Activated T-helper 17 cell treated with anti-CD3 and anti-CD28 coated beads, Interleukin-2, amount 50 U/mL, for 72 hours (primary cell): ENCODE measurements around the gene HCRT. TPM values are rescaled to one million over a fixed set of nuclear protein-coding genes. Genes with fewer than 3 reads are reported as not detected.
A peak's percentile ranks its signal among the peaks of the same experiment; 100 is the strongest.
"Not testable (repeated sequence)": the region's sequence is repeated elsewhere in the genome, so short reads cannot be mapped to it uniquely, and the experiment has no call there.

Experiments
- ATAC-seq: fragments of 150-1000 bp; cut with Tn5 transposase; replicated peaks from 2 replicates; pipeline ENCODE4 v1.10.0; 2021; ENCODE audit warnings: mild to moderate bottlenecking, moderate library complexity
- H3K27ac Mint-ChIP-seq: one replicate; pipeline ENCODE4 v1.8.0; 2022; ENCODE audit warnings: mixed read lengths
- H3K27me3 Mint-ChIP-seq: one replicate; pipeline ENCODE4 v1.8.0; 2022; ENCODE audit warnings: mixed read lengths
- H3K36me3 Mint-ChIP-seq: one replicate; pipeline ENCODE4 v1.8.0; 2022; ENCODE audit warnings: low read depth, mild to moderate bottlenecking, mixed read lengths
- H3K4me1 Mint-ChIP-seq: one replicate; pipeline ENCODE4 v1.8.0; 2022; ENCODE audit warnings: mixed read lengths
- H3K4me3 Mint-ChIP-seq: one replicate; pipeline ENCODE4 v1.8.0; 2022; ENCODE audit warnings: mild to moderate bottlenecking, mixed read lengths
- H3K9me3 Mint-ChIP-seq: one replicate; pipeline ENCODE4 v1.8.0; 2022; ENCODE audit warnings: mixed read lengths
- total RNA-seq, 2 donors: library from RNA; stranded (reverse); gene quantifications; one replicate each; pipeline ENCODE4 v1.2.3, GENCODE V29; 2022

HCRT gene
- not detected for total RNA-seq

- no peaks in the 10 kb centered on the region for H3K36me3 Mint-ChIP-seq
- H3K4me3 Mint-ChIP-seq, result peak within 1 kb of the TSS; percentile 85
- no peaks in the 10 kb centered on the region for H3K9me3 Mint-ChIP-seq
- H3K4me1 Mint-ChIP-seq, result peaks cover 11% of the 10 kb centered on the region
- H3K27ac Mint-ChIP-seq, result peak within 1 kb of the TSS; percentile 82
- ATAC-seq, result no peak
- no peaks in the 10 kb centered on the region for H3K27me3 Mint-ChIP-seq
These were observed at the start of gene HCRT for GRCh38 chr17:42184713-42185620. Gene HCRT (minus strand): TSS chr17:42185452. CDS start chr17:42185365, 87 bp downstream.

- Mint-ChIP-seq H3K4me1 (peaks cover 13% of the 10 kb centered on the region), H3K36me3 (peaks cover 69% of the 10 kb centered on the region), H3K4me3 (no peak overlapping the region), H3K9me3 (no peaks in the 10 kb centered on the region), H3K27me3 (no peaks in the 10 kb centered on the region), H3K27ac (peak overlapping the region; percentile 43)
- ATAC-seq, result no peak
These were observed 48.7 kb upstream of the HCRT start for GRCh38 chr17:42233994-42234393.

GRCh38 chr17:42233156-42233555, 47.9 kb upstream of the HCRT start:
- Mint-ChIP-seq H3K4me3 (no peak overlapping the region), H3K36me3 (peaks cover 71% of the 10 kb centered on the region), H3K4me1 (peaks cover 16% of the 10 kb centered on the region), H3K27ac (no peak overlapping the region), H3K9me3 (no peaks in the 10 kb centered on the region), H3K27me3 (no peaks in the 10 kb centered on the region)
- ATAC-seq, result no peak

- Mint-ChIP-seq H3K4me1 (peaks cover 9% of the 10 kb centered on the region), H3K36me3 (peaks cover 93% of the 10 kb centered on the region), H3K27ac (peak overlapping the region; percentile 8), H3K4me3 (no peak overlapping the region), H3K27me3 (no peaks in the 10 kb centered on the region), H3K9me3 (no peaks in the 10 kb centered on the region)
- peak; percentile 83 for ATAC-seq
These were observed 45.0 kb upstream of the HCRT start for GRCh38 chr17:42230225-42230624.

GRCh38 chr17:42227849-42228700, 42.8 kb upstream of the HCRT start:
- H3K27ac Mint-ChIP-seq, result peak overlapping the region; percentile 23
- peak; percentile 16 for ATAC-seq
- no peaks in the 10 kb centered on the region for H3K27me3 Mint-ChIP-seq
- no peaks in the 10 kb centered on the region for H3K9me3 Mint-ChIP-seq
- H3K4me3 Mint-ChIP-seq, result peak overlapping the region; percentile 2
- H3K4me1 Mint-ChIP-seq, result peaks cover 6% of the 10 kb centered on the region
- peaks cover 97% of the 10 kb centered on the region for H3K36me3 Mint-ChIP-seq

GRCh38 chr17:42225646-42226045, 40.4 kb upstream of the HCRT start:
- Mint-ChIP-seq H3K9me3 (no peaks in the 10 kb centered on the region), H3K4me3 (no peak overlapping the region), H3K36me3 (peaks cover 99% of the 10 kb centered on the region), H3K27ac (no peak overlapping the region), H3K27me3 (no peaks in the 10 kb centered on the region), H3K4me1 (peaks cover 11% of the 10 kb centered on the region)
- ATAC-seq, result no peak

- Mint-ChIP-seq H3K27ac (peak overlapping the region; percentile 59), H3K27me3 (no peaks in the 10 kb centered on the region), H3K4me1 (peaks cover 11% of the 10 kb centered on the region), H3K9me3 (no peaks in the 10 kb centered on the region), H3K36me3 (peaks cover 96% of the 10 kb centered on the region), H3K4me3 (no peak overlapping the region)
- no peak for ATAC-seq
These were observed 39.4 kb upstream of the HCRT start for GRCh38 chr17:42224651-42225050.

GRCh38 chr17:42221886-42222745, 36.9 kb upstream of the HCRT start:
- H3K4me3 Mint-ChIP-seq, result no peak overlapping the region
- H3K4me1 Mint-ChIP-seq, result peaks cover 5% of the 10 kb centered on the region
- H3K9me3 Mint-ChIP-seq, result no peaks in the 10 kb centered on the region
- H3K27ac Mint-ChIP-seq, result peak overlapping the region; percentile 84
- ATAC-seq, result peak; percentile 86
- no peaks in the 10 kb centered on the region for H3K27me3 Mint-ChIP-seq
- H3K36me3 Mint-ChIP-seq, result peaks cover 89% of the 10 kb centered on the region

GRCh38 chr17:42219280-42219679, 34.0 kb upstream of the HCRT start:
- H3K9me3 Mint-ChIP-seq, H3K4me3 Mint-ChIP-seq, H3K27me3 Mint-ChIP-seq, H3K4me1 Mint-ChIP-seq, H3K27ac Mint-ChIP-seq, ATAC-seq: not testable (repeated sequence)
- H3K36me3 Mint-ChIP-seq, result peaks cover 89% of the 10 kb centered on the region

- no peak overlapping the region for H3K27ac Mint-ChIP-seq
- H3K36me3 Mint-ChIP-seq, result peaks cover 96% of the 10 kb centered on the region
- H3K4me3 Mint-ChIP-seq, result no peak overlapping the region
- no peaks in the 10 kb centered on the region for H3K27me3 Mint-ChIP-seq
- H3K4me1 Mint-ChIP-seq, result no peaks in the 10 kb centered on the region
- H3K9me3 Mint-ChIP-seq, result no peaks in the 10 kb centered on the region
- ATAC-seq, result no peak
These were observed 28.9 kb upstream of the HCRT start for GRCh38 chr17:42214156-42214555.

- H3K36me3 Mint-ChIP-seq, result peaks cover 99% of the 10 kb centered on the region
- H3K27ac Mint-ChIP-seq, result no peak overlapping the region
- H3K4me1 Mint-ChIP-seq, result no peaks in the 10 kb centered on the region
- H3K4me3 Mint-ChIP-seq, result no peak overlapping the region
- no peaks in the 10 kb centered on the region for H3K27me3 Mint-ChIP-seq
- H3K9me3 Mint-ChIP-seq, result no peaks in the 10 kb centered on the region
- no peak for ATAC-seq
These were observed 27.1 kb upstream of the HCRT start for GRCh38 chr17:42212382-42212781.

GRCh38 chr17:42211921-42212341, 26.7 kb upstream of the HCRT start:
- not testable (repeated sequence) for H3K27me3 Mint-ChIP-seq, H3K9me3 Mint-ChIP-seq, ATAC-seq, H3K4me1 Mint-ChIP-seq, H3K4me3 Mint-ChIP-seq, H3K27ac Mint-ChIP-seq
- H3K36me3 Mint-ChIP-seq, result peaks cover 99% of the 10 kb centered on the region

- no peaks in the 10 kb centered on the region for H3K9me3 Mint-ChIP-seq
- no peak overlapping the region for H3K4me3 Mint-ChIP-seq
- ATAC-seq, result no peak
- H3K4me1 Mint-ChIP-seq, result no peaks in the 10 kb centered on the region
- peaks cover 99% of the 10 kb centered on the region for H3K36me3 Mint-ChIP-seq
- no peaks in the 10 kb centered on the region for H3K27me3 Mint-ChIP-seq
- H3K27ac Mint-ChIP-seq, result no peak overlapping the region
These were observed 24.8 kb upstream of the HCRT start for GRCh38 chr17:42210046-42210445.

- Mint-ChIP-seq H3K36me3 (peaks cover 100% of the 10 kb centered on the region), H3K27ac (peak overlapping the region; percentile 68)
- H3K27me3 Mint-ChIP-seq, H3K4me3 Mint-ChIP-seq, H3K9me3 Mint-ChIP-seq, ATAC-seq, H3K4me1 Mint-ChIP-seq: not testable (repeated sequence)
These were observed 20.9 kb upstream of the HCRT start for GRCh38 chr17:42206153-42206612.
